C4-2B (cell line): ENCODE data around the gene CHCHD3.

Experiments used
- H3K27ac ChIP-seq: fragments of 450-650 bp; 2 replicates; pipeline ENCODE4 v1.5.1; 2017
- ZFX ChIP-seq: fragments of 450-650 bp; IDR thresholded peaks from 2 replicates; pipeline ENCODE4 v1.6.1; 2017
- TF ChIP-seq, protein P1 (sequence below): fragments of 450-650 bp; conservative IDR thresholded peaks from 2 replicates; pipeline ENCODE4 v1.5.1; 2017; ENCODE audit warnings: mild to moderate bottlenecking

Gene CHCHD3

DNA sequence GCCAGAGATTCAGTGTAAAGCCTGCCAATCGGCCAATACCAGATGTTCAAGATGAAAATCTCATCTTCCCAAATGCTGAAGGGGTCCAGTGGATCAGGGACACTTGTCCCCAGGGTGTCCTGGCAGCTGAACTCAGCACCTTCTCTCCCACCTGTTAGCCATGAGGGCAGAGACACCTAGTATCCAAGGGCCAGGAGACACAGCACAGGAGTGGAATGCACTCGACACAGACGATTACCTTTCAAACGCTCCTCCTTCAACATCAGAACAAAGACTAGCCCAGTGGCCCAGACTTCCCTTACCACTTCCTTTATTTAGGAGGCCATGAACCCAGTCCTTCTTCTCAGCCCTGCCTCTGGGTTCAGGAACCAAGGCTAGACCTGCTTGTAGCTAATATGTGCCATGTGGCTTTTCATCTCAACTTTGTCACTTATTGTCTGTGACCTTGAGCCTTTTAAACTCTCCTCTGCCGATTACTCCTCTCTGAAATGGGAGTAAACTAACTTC is 325.4 kb downstream of the CHCHD3 start:
- H3K27ac ChIP-seq: no peak overlapping the region
- TF ChIP-seq, protein P1, sequence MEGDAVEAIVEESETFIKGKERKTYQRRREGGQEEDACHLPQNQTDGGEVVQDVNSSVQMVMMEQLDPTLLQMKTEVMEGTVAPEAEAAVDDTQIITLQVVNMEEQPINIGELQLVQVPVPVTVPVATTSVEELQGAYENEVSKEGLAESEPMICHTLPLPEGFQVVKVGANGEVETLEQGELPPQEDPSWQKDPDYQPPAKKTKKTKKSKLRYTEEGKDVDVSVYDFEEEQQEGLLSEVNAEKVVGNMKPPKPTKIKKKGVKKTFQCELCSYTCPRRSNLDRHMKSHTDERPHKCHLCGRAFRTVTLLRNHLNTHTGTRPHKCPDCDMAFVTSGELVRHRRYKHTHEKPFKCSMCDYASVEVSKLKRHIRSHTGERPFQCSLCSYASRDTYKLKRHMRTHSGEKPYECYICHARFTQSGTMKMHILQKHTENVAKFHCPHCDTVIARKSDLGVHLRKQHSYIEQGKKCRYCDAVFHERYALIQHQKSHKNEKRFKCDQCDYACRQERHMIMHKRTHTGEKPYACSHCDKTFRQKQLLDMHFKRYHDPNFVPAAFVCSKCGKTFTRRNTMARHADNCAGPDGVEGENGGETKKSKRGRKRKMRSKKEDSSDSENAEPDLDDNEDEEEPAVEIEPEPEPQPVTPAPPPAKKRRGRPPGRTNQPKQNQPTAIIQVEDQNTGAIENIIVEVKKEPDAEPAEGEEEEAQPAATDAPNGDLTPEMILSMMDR: no peak
- no peak for TF ChIP-seq ZFX

DNA sequence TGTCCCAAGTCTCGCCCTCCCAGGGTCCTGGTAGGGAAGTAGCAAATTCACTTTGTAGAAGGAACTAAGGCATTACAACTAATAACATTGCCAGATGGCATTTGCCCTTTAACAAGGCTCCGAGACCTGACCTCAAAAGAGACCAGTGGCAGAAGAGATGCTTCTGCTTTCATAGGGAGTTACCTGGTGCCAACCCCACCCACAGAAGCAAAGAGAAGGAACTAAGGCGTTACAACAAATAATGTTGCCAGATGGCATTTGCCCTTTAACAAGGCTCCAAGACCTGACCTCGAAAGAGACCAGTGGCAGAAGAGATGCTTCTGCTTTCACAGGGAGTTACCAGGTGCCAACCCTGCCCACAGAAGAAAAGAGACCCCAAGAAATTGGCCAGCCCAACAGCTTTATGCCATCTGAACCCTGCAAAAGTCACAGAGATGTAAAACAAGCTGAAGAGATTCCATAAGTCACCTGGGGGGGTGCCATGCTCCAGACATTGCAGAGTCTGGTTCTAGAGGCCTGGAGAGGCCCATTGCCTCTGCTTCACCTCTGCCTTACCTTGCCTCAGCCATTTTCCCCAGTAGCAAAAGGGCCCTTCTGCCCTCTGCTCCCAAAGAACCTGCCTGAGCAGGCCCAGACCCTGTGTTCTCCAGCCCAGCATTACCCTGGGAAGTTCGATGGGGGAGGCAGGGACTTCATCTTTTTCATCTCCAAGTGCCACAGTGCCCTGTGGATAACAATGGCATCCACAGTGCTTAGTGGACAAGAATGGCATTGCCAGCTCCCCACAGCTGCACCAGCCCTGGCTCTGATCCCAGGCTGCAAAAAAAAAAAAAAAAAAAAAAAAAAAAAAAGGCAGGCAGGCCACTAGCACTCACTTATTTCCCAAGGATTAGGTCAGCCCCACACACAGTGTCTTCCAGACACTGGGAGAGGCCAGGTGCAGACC is 326.1 kb downstream of the CHCHD3 start:
- no peak overlapping the region for H3K27ac ChIP-seq
- TF ChIP-seq, protein P1: no peak
- TF ChIP-seq ZFX: no peak

DNA sequence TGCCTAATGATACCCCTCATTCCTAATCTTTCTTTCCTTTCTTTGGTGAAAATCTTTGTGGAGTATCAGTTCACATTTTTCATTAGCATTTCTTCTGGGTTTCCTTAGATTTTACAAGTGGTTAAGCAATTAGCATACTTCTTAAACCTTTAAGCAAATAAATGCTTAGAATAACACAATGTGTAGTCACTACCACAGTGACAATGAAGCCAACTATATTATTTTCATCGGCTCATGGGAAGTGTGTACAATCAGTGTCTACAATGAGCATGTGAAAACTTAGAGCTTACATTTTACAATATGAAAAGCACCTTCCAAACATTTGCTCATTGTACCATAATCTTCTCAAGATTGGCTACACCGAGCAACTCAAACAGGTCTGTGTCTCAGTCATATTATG is 329.5 kb downstream of the CHCHD3 start:
- no peak overlapping the region for H3K27ac ChIP-seq
- TF ChIP-seq ZFX: no peak
- TF ChIP-seq, protein P1: no peak

DNA sequence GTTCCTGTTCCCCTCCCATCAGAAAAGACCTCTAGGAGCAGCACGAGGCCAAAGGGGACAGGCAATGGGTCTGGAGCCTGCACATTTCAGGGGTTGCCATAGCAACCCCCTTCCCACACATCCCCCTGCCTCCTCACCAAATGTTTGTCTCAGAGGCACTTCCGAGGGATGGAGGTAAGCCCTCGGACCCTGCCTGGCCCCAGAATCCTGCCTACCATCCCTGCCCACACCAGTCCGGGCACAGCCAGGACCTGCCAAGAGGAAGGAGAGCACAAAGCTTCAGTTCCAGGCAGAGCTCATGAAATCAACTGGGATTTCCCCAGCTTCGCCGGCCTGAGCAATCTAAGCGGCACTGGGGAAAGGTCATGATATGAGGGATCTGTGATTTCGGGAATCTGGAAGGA is 330.6 kb downstream of the CHCHD3 start:
- TF ChIP-seq, protein P1: no peak
- TF ChIP-seq ZFX: no peak
- H3K27ac ChIP-seq: no peak overlapping the region

DNA sequence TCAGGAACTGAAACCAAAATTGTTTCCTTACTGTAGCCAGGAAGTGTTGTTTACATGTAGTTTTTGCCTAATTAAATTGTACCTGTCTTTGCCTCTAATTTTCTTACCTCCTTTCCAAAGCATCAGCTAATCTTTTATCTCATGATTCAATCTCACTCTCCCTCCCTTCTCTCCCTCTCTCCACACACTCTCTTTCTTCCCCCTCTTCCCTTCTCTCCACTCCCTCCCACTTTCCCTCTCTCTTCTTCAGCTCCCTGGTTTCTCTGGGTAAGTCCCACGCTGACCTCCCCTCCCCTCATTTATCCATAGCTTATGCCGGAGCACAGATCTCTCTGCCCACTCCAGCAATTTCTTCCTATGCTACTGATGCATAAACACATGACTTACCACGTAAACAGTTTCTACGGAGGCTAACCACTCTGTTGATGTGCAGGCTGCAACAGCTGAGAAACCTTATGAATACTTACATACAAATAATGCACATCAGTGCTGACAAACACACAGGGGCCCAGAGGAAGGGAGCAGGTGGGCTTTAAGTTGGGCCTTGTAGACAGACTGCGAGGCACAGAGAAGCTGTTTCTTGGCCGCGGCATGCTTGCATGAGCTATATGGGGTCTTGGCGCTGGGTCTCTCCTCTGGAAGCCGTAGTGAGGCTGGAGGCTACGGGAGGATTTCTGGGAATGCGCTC is 331.2 kb downstream of the CHCHD3 start:
- H3K27ac ChIP-seq: no peak overlapping the region
- no peak for TF ChIP-seq ZFX
- TF ChIP-seq, protein P1: no peak

DNA sequence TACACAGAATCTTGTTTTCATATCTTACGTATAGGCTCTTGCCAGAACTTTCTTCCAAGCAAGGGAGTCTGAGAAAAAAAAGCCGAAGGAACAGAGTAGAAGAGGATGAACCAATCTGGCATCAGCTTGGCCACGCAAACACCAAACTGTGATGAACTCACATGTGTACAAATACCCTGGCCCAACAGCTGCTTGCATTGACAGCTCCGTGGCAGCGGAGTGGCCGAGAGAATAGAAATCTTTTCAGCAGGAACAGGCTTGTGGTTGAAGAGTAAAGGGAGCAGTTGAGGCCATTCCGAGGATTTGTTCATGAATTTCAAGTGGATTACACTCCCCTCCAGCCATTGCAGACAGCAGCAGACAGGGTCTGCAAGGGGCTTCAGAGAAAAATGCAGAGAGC is 331.8 kb downstream of the CHCHD3 start:
- TF ChIP-seq, protein P1: no peak
- no peak overlapping the region for H3K27ac ChIP-seq

DNA sequence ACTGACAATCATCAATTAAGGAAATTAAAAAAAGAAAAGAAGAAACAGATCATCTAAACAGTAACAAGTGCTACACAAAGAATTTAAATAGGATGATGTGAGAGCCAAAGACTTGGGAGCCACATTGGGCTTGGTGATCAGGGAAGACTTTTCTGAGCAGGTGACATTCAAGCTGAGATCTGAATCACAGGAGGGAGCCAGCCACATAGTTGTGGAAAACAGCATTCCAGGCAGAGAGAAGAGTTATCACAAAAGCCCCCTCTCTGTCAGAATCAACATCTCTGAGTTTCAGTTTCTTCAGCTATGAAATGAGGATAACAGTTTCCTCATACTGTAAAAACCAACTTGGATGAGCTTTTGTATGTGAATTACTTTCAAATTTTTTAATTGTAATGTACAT is 336.4 kb downstream of the CHCHD3 start:
- no peak overlapping the region for H3K27ac ChIP-seq
- TF ChIP-seq, protein P1: no peak
